SK-N-SH (cell line): Measurements from ENCODE around the gene ESRRA.

Experiments used
- SIN3A ChIP-seq: IDR thresholded peaks from 2 replicates; pipeline ENCODE4 v1.6.1; 2012; ENCODE audit warnings: low read depth, mild to moderate bottlenecking, low read length, moderate library complexity, borderline replicate concordance
- SMC3 ChIP-seq: IDR thresholded peaks from 2 replicates; pipeline ENCODE4 v1.6.1; 2012; ENCODE audit warnings: low read depth, low read length, improper control_type of control experiment
- TF ChIP-seq, protein P1 (sequence below): fragments of 200-600 bp; sonication (generic); IDR thresholded peaks from 2 replicates; pipeline ENCODE4 v1.6.1; 2017; ENCODE audit warnings: antibody characterized with exemption, mild to moderate bottlenecking, moderate library complexity

DNA sequence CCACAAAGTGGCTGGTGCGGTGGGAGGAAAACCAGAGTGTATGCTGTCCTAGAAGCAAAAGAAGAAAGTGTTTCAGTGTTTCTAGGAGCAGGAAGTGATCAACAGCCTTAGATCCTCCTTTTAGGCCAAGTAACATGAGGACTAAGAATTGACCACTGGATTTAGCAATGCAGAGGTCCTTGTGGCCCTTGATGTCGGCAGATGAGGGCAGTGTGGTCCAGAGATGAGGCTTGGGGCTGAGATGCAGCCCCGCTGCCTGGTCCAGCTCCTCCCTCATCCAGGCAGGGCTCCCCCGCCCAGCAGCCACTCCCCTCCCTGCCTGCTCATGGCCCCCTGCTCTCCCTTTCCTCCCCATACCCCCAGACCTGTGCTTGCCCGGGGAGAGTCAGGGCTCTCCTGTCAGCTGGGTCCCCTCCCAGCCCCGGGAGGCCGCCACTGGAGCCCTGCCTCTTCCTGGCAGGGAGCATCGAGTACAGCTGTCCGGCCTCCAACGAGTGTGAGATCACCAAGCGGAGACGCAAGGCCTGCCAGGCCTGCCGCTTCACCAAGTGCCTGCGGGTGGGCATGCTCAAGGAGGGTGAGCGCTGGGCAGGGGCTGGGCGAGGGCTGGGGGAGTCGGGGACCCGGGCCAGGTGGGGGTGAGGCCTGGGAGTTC, 8.3 kb downstream of the ESRRA start:
- TF ChIP-seq, protein P1, sequence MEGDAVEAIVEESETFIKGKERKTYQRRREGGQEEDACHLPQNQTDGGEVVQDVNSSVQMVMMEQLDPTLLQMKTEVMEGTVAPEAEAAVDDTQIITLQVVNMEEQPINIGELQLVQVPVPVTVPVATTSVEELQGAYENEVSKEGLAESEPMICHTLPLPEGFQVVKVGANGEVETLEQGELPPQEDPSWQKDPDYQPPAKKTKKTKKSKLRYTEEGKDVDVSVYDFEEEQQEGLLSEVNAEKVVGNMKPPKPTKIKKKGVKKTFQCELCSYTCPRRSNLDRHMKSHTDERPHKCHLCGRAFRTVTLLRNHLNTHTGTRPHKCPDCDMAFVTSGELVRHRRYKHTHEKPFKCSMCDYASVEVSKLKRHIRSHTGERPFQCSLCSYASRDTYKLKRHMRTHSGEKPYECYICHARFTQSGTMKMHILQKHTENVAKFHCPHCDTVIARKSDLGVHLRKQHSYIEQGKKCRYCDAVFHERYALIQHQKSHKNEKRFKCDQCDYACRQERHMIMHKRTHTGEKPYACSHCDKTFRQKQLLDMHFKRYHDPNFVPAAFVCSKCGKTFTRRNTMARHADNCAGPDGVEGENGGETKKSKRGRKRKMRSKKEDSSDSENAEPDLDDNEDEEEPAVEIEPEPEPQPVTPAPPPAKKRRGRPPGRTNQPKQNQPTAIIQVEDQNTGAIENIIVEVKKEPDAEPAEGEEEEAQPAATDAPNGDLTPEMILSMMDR = no peak
- TF ChIP-seq SMC3 (no peak), SIN3A (no peak)
